Urinary bladder (tissue), 4 donors: ENCODE data around the gene GAR1. TPM values are rescaled to one million over a fixed set of nuclear protein-coding genes. Genes with fewer than 3 reads are reported as not detected.
"Not testable (repeated sequence)": the region's sequence is repeated elsewhere in the genome, so short reads cannot be mapped to it uniquely, and the experiment has no call there.

Experiments used
- DNase-seq: peaks from one replicate; pipeline ENCODE4 v3.0.0-alpha.2; 2015; ENCODE audit errors: extremely low spot score
- H3K27ac ChIP-seq: one replicate; pipeline ENCODE4 v1.5.1; 2013; ENCODE audit warnings: low read depth, mild to moderate bottlenecking, moderate library complexity
- H3K36me3 ChIP-seq: one replicate; pipeline ENCODE4 v1.6.1; 2013; ENCODE audit warnings: mild to moderate bottlenecking, moderate library complexity; ENCODE audit not compliant: insufficient read depth
- H3K4me1 ChIP-seq: one replicate; pipeline ENCODE4 v1.6.1; 2013; ENCODE audit warnings: mild to moderate bottlenecking, moderate library complexity; ENCODE audit not compliant: insufficient read depth
- H3K4me3 ChIP-seq: one replicate; pipeline ENCODE4 v1.5.1; 2013; ENCODE audit warnings: low read depth, low read length
- whole genome bisulfite sequencing: extraction: QIAGEN DNeasy Blood & Tissue Kit; methylation state at CpG from one replicate; pipeline ENCODE4 v1.1.7; 2013; 5-methylcytosine and 5-hydroxymethylcytosine counted together
- polyA plus RNA-seq: library from polyadenylated mRNA; stranded (reverse); fragments of 200-250 nt; gene quantifications from one replicate; pipeline ENCODE4 v1.2.3, GENCODE V29; 2013
- total RNA-seq: library from RNA; depleted of rRNA; stranded (reverse); fragments of >200 nt; gene quantifications from one replicate; pipeline ENCODE4 v1.2.3, GENCODE V29; 2014
- donor health status: healthy with polysubstance abuse.
- donor health status: healthy.

Gene GAR1
- total and polyA plus RNA-seq, 2 donors = 6.5 to 17.2 TPM

GRCh38 chr4:109816894-109817293 lies 1.3 kb downstream of the GAR1 start:
- Histone ChIP-seq H3K36me3 (no peaks in the 10 kb centered on the region), H3K27ac (no peak overlapping the region), H3K4me1 (no peaks in the 10 kb centered on the region), H3K4me3 (no peak overlapping the region)
- DNase-seq = no peak
- 68% methylated on average over 1 of the region's 1 CpG for WGBS

- no peak overlapping the region for H3K4me3 ChIP-seq
- WGBS = 95% methylated on average over 4 of the region's 4 CpGs
- no peak for DNase-seq
- H3K36me3 ChIP-seq = no peaks in the 10 kb centered on the region
- no peaks in the 10 kb centered on the region for H3K4me1 ChIP-seq
- H3K27ac ChIP-seq = no peak overlapping the region
Measured at GRCh38 chr4:109818268-109818667, 2.7 kb downstream of the GAR1 start.

DNA sequence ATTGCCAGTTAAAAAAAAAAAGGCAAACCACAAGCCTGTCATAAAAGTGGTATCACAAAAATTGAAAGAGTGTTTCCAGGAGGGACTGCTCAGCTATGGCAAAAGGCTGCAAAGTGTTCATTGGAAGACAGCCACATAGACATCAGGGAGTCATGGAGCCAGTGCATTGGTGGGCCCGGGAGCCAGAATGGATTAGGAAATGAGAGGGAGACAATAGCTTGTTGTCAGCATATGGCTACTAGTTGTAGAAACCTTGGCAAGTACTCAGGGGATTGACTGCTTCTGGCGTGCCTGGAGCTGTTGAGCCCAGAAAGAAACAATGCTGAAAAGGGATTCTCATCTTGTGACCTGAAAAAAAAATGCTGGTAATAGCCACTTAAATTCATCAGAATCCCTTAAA lies 5.0 kb downstream of the GAR1 start:
- H3K4me3 ChIP-seq = no peak overlapping the region
- 76% methylated on average over 2 of the region's 2 CpGs for WGBS
- H3K27ac ChIP-seq = no peak overlapping the region
- H3K36me3 ChIP-seq = peaks cover under 1% of the 10 kb centered on the region
- no peak for DNase-seq
- no peaks in the 10 kb centered on the region for H3K4me1 ChIP-seq

DNA sequence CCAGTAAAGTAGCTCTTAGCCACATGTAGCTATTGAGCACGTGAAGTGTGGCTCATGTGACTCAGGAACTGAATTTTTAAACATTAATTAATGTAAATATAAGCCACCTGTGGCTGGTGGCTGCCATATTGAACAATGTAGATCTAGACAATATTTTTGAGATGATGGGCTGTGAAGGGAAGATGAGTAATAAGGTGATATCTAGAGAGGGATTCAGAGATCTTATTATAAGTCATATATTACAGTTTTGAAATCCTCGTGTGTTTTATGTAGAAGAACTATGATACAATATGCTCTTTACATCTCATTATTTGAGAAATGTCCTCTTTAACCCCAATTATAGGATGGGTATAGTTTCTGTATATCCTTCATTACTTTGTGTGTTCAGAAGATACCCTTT lies 5.6 kb downstream of the GAR1 start:
- Histone ChIP-seq H3K36me3 (peaks cover 2% of the 10 kb centered on the region), H3K4me3 (no peak overlapping the region), H3K4me1 (no peaks in the 10 kb centered on the region), H3K27ac (no peak overlapping the region)
- DNase-seq = no peak
- WGBS = 73% methylated on average over 2 of the region's 2 CpGs

- Histone ChIP-seq H3K4me3 (no peak overlapping the region), H3K27ac (no peak overlapping the region), H3K4me1 (no peaks in the 10 kb centered on the region), H3K36me3 (peaks cover 4% of the 10 kb centered on the region)
- no peak for DNase-seq
Measured at GRCh38 chr4:109826719-109827118, 11.2 kb downstream of the GAR1 start.

DNA sequence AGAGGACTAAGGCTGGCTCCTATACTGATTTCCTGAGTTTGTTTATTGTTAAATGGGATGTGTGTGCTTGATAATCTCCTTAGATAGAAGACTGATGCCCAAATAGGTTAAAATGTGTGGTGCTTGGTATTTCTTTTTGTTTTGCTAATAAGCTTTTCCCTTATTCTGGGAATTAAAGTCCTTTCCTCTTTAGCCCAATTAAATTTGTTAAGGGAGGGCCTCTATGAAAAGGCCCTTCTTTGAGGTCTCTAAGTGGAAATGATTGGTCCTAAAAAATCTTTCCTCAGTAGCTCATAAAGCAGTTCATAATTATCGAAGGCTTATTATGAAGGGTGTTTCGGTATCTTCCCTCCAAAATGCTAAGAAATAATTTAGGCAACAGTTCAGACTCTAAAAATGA lies 12.1 kb downstream of the GAR1 start, which contains the start of gene RRH:
RRH (plus strand) TSS at position 301 of the 400 bp plus-strand sequence; CDS start at position 357, 56 bp downstream.
- H3K36me3 ChIP-seq = peaks cover 4% of the 10 kb centered on the region
- 96% methylated on average over 2 of the region's 2 CpGs for WGBS

DNA sequence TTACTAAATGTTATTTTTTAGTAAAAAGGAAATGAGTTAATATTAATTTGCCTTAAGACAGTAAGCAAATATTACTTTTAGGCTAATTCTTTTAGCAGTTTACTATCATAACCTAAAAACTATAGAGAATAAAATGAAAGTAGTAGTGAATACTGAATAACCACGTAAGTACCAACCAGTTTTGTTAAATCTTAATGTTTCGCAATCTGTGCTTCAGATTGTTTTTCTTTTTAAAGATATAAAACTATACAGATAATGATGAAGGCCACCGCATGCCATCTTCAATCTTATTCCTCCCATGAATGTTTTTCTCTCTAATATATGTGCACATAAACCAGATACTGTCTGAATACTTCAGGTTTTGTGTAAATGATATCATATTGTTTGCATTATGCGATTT lies 18.2 kb downstream of the GAR1 start:
- no peak overlapping the region for H3K27ac ChIP-seq
- WGBS = 95% methylated on average over 4 of the region's 4 CpGs
- DNase-seq = no peak
- H3K36me3 ChIP-seq = peaks cover 2% of the 10 kb centered on the region
- no peak overlapping the region for H3K4me3 ChIP-seq
- H3K4me1 ChIP-seq = no peaks in the 10 kb centered on the region

More for the DNA sequence above, 12.1 kb downstream of the GAR1 start, which contains the start of gene RRH:
- Histone ChIP-seq H3K27ac (no peak within 1 kb of the TSS), H3K4me1 (no peaks in the 10 kb centered on the region), H3K4me3 (no peak within 1 kb of the TSS)
- no peak for DNase-seq

DNA sequence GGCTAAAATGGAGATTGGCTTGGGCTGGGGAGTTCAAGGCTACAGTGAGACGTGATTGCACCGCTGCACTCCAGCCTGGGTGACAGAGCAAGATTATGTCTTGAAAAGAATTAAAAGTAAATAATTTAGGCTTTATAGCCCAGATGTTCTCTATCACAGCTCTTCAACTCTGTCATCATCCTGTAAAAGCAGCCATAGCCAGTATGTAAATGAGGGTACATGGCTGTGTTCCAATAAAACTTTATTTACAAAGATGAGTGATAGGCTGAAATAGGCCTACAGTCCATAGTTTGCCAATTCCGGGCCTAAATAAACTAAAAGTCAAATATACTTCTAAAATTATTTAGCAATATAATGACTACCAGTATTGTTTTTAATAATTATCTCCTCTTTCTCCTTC lies 21.4 kb downstream of the GAR1 start:
- Histone ChIP-seq H3K27ac (no peak overlapping the region), H3K36me3 (no peaks in the 10 kb centered on the region), H3K4me3 (no peak overlapping the region), H3K4me1 (no peaks in the 10 kb centered on the region)
- DNase-seq = no peak
- WGBS = 56% methylated on average over 3 of the region's 3 CpGs

DNA sequence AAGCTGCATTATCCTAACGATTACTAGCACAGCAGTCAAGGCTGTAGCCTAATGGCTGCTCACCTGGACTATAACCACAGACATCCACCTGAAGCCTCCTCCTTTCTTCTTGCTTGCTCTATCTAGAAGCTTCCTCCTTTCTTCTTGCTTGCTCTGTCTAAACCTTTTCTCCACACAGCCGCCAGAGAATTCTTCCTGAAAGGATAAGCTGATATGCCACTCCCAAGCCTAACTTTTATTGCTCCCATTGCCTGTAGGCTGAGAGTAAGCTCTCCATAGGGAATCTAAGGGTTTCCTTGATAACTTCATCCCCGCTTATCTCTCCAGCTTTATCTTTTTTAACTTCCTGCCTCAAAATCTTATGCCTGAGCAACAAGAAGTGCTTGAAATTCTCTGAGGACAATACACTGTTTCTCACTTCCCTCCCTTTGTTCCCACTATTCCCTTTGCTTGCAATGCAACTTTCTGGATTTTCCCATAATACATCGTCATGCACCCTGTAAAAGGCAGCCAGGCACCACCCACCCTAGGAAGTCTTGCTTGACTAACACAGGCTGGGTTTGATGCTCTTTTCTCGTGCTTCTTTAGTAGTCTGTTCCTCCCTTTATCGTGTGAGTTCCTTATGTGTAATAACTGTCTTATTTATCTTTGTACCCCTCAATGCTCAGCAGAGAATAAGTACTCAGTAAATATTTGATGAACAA lies 31.0 kb downstream of the GAR1 start:
- Histone ChIP-seq H3K4me1 (no peaks in the 10 kb centered on the region), H3K27ac (no peak overlapping the region), H3K4me3 (no peak overlapping the region), H3K36me3 (peaks cover 2% of the 10 kb centered on the region)
- WGBS = 25% methylated on average over 6 of the region's 6 CpGs
- DNase-seq = no peak

GRCh38 chr4:109847896-109848442 lies 32.4 kb downstream of the GAR1 start, which contains the start of gene LRIT3:
TSS of gene LRIT3 (plus strand) at chr4:109848107. CDS start at chr4:109848202, 95 bp downstream.
- Histone ChIP-seq H3K36me3 (no peaks in the 10 kb centered on the region), H3K4me3 (no peak within 1 kb of the TSS), H3K4me1 (no peaks in the 10 kb centered on the region), H3K27ac (no peak within 1 kb of the TSS)
- 63% methylated on average over 5 of the region's 5 CpGs for WGBS
- no peak for DNase-seq

GRCh38 chr4:109848501-109848900 lies 32.9 kb downstream of the GAR1 start:
- H3K4me1 ChIP-seq = no peaks in the 10 kb centered on the region

GRCh38 chr4:109850601-109851000 lies 35.0 kb downstream of the GAR1 start:
- Histone ChIP-seq H3K4me3 (no peak overlapping the region), H3K4me1 (no peaks in the 10 kb centered on the region), H3K27ac (no peak overlapping the region), H3K36me3 (no peaks in the 10 kb centered on the region)
- 83% methylated on average over 5 of the region's 5 CpGs for WGBS
- no peak for DNase-seq

More at GRCh38 chr4:109848501-109848900, 32.9 kb downstream of the GAR1 start:
- WGBS = 67% methylated on average over 2 of the region's 2 CpGs
- Histone ChIP-seq H3K36me3 (no peaks in the 10 kb centered on the region), H3K27ac (no peak overlapping the region), H3K4me3 (no peak overlapping the region)
- DNase-seq = no peak

DNA sequence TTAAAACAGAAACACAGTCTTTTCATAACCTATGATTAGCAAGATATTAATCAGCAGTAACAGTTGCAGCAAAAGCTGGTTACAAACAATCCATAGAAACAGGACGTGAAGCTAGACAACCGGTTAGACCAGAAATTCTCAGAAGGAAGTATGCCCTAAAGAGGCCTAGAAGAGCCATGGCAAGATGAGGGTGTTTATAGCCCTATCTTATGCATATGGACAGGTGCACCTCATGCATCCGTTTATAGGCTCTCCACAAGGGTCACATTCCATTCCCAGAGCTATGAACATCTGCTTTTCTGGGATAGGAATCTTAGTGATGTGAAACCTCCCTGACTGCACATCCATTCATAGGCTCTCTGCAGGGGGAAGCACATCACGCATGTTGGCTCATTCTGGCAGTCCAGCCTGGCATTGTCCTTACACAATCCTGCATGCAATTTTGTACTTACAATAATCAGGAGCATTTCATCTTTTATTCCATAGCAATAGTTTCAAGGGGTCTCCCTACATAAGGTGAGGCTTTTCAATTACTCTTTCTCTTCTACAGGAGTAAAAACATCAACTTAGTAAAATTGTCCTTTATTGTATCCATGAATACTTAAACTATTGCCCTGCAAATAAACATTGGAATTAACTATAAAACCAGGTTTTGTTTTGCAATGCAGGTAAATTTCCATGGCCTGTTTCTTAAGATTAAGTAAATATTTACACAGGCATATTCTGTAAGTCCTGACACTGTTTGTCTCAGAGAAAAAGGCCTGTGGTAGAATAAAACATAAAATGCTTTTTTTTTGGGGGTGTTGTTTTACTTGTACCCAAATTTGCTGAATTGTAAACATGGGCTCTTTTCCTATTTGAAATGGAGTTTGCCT lies 44.1 kb downstream of the GAR1 start:
- H3K4me1 ChIP-seq, H3K36me3 ChIP-seq, H3K4me3 ChIP-seq, DNase-seq, H3K27ac ChIP-seq: not testable (repeated sequence)
- 83% methylated on average over 4 of the region's 4 CpGs for WGBS

GRCh38 chr4:109861271-109861670 lies 45.7 kb downstream of the GAR1 start:
- WGBS = 92% methylated on average over 2 of the region's 2 CpGs
- no peak for DNase-seq
- H3K4me1 ChIP-seq = no peaks in the 10 kb centered on the region

More at GRCh38 chr4:109861271-109861670, 45.7 kb downstream of the GAR1 start:
- Histone ChIP-seq H3K27ac (no peak overlapping the region), H3K36me3 (no peaks in the 10 kb centered on the region), H3K4me3 (no peak overlapping the region)
